LNCAP (cell line): Measurements from ENCODE around the gene ZNF513.

Experiments used
- TF ChIP-seq, protein P1 (sequence below): fragments of 450-650 bp; IDR thresholded peaks from 2 replicates; pipeline ENCODE4 v1.5.1; 2017; ENCODE audit warnings: mild to moderate bottlenecking

ZNF513 gene

DNA sequence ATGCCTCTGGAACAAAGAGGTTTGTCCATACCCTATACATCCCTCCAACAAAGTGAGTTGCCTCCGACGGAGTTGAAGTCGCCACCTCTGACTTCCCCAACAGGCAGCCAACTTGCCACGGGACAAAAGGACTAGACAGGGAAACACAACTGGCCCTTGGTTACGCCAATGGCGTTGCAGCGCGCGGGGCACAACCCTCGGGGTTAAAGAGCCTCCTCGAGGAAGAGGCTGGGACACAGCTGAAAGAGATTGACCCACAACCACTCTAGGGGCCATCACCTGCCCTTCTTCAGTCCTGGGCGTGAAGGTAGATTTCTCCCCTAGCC lies 24.5 kb downstream of the ZNF513 start:
- TF ChIP-seq, protein P1, sequence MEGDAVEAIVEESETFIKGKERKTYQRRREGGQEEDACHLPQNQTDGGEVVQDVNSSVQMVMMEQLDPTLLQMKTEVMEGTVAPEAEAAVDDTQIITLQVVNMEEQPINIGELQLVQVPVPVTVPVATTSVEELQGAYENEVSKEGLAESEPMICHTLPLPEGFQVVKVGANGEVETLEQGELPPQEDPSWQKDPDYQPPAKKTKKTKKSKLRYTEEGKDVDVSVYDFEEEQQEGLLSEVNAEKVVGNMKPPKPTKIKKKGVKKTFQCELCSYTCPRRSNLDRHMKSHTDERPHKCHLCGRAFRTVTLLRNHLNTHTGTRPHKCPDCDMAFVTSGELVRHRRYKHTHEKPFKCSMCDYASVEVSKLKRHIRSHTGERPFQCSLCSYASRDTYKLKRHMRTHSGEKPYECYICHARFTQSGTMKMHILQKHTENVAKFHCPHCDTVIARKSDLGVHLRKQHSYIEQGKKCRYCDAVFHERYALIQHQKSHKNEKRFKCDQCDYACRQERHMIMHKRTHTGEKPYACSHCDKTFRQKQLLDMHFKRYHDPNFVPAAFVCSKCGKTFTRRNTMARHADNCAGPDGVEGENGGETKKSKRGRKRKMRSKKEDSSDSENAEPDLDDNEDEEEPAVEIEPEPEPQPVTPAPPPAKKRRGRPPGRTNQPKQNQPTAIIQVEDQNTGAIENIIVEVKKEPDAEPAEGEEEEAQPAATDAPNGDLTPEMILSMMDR, result no peak

DNA sequence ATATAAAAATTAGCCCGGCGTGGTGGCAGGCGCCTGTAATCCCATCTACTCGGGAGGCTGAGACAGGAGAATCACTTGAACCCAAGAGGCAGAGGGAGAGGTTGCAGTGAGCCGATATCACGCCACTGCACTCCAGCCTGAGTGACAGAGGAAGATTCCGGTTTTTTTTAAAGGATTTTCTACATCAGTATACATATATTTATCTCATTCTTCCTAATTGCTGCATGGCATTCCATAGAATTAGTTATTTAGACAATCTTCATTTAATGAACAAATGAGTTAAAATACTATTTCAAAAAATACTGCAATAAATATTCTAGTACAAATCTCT lies 26.0 kb downstream of the ZNF513 start:
- TF ChIP-seq, protein P1, result no peak

DNA sequence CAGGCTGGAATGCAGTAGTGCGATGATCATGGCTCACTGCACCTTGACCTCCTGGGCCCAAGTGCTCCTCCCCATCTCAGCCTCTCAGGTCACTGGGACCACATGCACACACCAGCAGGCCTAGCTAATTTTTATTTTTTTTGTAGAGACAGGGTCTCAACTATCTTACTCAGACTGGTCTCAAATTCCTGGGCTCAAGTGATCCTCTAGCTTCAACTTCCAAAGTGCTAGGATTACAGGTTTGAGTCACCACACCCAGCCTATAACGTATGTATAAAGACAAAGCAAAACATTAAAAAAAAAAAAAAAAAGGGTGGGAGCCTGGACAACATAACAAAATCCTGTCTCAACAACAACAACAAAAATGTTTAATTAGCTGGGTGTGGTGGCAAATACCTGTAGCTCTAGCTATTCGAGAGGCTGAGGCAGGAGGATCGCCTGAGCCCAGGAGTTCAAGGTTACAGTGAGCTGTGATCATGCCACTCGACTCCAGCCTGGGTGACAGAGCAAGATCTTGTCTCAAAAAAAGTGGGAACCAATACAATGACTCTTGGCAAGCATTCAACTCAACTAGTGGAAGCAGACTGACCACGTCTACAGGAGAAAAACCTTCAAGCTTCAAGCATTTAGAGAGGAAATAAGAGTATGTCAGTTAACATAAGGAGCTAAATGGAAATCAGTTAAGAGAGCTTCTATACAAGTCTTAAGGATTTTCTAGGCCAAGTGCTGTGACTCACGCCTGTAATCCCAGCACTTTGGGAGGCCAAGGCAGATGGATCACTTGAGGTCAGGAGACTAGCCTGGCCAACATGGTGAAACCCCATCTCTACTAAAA lies 26.6 kb downstream of the ZNF513 start:
- TF ChIP-seq, protein P1, result no peak

DNA sequence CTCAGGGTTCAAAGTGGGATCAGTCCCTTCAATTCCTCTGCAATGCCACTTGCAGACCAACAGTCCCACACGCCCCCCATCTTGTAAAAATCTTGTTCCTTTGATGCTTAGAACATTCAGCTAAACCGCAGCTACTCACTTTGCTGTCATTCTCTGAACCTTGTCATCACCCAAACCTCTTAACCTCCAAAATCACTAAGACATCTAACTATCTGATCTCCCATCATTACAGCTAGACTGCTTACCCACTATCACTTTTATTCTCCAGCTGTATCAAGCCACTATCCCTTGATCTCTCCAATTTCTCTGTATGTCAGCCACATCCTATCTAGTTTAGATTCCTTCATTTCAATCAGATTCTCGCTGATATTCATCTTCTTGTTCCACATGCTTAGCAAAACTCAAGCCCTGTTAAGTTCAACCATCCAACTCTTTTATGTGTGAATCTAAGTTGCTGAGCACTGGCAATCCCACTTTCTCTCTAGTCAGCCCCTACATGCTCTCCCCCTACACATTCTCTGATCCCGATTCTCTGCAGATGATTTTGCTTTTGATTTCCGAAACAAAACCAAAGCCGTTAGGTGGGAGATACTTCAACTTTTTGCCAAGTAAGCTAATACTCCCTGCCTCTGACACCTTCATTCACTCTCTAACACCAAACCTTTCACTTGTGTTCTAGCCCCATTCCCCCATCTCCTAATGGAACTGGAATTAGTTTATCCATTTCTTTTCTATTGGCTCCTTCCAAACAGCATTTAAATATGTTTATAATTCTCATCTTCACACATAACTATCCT lies 28.5 kb downstream of the ZNF513 start:
- TF ChIP-seq, protein P1, result no peak

DNA sequence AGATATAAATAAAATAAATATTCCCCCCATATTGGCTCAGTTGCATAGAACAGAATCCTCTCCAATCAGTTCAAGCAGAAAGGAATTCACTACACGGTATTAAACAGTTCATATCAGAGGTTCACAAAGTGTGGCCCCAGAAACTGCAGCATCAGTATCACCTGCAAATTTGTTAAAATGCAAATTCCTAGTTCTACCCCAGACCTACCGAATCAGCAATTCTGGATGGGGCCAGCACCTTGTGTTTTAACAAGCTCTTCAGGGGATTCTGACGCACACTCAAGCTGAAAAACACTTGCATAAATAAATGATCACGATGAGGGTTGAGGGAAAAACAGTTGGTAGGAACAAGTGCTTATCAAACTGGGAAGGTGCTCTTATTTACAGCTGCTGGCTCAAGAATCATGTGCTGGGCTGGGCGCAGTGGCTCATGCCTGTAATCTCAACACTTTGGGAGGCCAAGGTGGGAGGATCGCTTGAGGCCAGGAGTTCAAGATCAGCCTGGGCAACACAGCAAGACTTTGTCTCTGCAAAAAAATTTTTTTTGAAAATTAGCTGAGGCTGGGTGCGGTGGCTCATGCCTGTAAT lies 30.3 kb downstream of the ZNF513 start:
- TF ChIP-seq, protein P1, result no peak

DNA sequence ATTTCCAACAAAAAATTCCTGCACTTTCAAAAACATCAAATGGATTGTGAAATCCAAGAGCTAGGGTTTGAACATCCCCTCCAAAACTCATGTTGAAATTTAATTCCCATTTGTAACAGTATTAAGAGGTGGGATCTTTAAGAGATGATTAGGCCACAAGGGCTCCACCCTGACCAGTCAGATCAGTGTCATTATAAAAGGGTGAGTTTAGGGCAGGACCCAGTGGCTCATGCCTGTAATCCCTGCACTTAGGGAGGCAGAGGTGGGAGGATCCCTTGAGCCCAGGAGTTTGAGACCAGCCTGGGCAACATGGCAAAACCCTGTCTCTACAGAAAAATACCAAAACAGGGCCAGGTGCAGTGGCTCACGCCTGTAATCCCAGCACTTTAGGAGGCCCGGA lies 32.9 kb downstream of the ZNF513 start:
- TF ChIP-seq, protein P1, result no peak

DNA sequence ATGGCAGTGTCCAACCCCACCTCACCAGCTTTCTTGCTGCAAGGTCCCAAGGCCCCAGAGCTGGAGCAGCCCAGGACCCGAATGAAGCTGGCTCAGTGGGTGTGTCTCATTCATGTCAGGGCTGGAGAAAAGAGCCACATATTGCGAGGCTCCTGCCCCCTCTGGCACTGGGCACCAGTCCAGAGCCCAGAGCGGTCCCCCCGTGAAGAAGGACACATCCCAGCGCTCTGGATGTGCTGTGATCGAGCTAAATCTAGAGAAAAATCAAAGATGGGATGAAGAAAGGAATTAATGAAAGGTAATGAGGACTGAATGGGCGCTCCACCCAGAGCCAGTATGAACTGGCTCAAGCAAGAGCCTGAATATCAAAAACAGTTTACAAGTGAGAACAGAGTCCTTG lies 44.4 kb downstream of the ZNF513 start:
- TF ChIP-seq, protein P1, result no peak
